HUDEP-2 (cell line): ENCODE data around the gene ZC3H10.
A peak's percentile ranks its signal among the peaks of the same experiment; 100 is the strongest.

Source experiments
- DNase-seq, 76 experiments: peaks; one replicate each; lab custom pipeline; 2025; ENCODE audit not compliant: unreplicated experiment in 76 of 76; lab: John Stamatoyannopoulos, UW

The ZC3H10 gene

GRCh38 chr12:56101045-56101444 lies 17.0 kb upstream of the ZC3H10 start:
- DNase-seq = no peak

DNA sequence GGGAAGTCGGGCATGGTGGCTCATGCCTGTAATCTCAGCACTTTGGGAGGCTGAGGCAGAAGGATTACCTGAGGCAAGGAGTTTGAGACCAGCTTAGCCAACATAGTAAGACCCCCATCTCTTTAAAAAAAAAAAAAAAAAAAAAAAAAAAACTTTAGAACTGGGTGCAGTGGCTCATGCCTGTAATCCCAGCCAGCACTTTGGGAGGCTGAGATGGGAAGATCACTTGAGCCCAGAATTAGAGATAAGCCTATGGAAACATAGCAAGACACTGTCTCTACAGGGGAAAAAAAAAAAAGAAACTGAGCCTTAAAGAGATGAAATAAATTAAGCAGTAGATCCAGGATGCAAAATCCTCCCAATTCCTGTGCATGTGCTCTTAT lies 15.4 kb upstream of the ZC3H10 start:
- DNase-seq = no peak

DNA sequence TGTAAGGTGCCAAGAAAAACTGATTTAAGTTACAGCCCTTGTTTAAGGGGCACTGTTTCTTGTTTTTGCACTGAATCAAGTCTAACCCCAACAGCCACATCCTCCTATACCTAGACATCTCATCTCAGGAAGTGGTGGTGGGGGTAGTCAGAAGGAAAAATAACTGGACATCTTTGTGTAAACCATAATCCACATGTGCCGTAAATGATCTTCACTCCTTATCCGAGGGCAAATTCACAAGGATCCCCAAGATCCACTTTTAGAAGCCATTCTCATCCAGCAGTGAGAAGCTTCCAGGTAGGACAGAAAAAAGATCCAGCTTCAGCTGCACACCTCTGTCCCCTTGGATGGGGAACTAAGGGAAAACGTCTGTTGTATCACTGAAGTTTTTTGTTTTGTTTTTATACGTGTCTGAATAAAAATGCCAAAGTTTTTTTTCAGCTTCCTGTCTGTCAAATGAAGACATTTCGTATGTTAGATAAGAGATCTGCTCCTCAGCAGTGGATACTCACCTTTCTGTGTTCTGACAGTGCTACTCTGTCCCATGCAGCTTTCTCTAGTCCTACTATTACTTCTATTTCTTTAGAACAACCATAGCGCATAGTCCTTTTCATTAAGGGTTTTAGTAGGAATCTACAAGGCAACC lies 14.9 kb upstream of the ZC3H10 start:
- DNase-seq = no peak

DNA sequence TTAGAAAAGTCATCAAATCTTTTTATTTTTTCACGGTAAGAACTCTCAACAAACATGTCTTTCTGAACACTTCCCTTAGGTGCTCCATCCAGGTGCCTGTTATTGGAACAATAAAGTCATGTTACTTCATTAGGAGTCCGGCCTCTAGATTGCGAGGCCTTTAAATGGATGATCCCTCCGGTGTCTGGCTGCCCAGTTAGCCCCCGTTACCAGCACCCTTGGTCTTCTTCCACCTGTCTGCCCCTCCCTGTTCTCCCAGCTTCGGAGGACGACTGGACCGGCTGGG lies 14.3 kb upstream of the ZC3H10 start:
- DNase-seq = peak in 1 of 76 experiments; percentile 55

GRCh38 chr12:56104109-56104814 lies 13.8 kb upstream of the ZC3H10 start, which contains the start of gene PA2G4:
TSS of gene PA2G4 (plus strand) at chr12:56104559. CDS start at chr12:56104738, 179 bp downstream.
- DNase-seq = peak in 75 of 76 experiments; percentile 57 to 99 (median 97)

- peak in 23 of 76 experiments; percentile 6 to 53 (median 21) for DNase-seq
These were observed 13.1 kb upstream of the ZC3H10 start for GRCh38 chr12:56104815-56105608.

GRCh38 chr12:56105609-56105902 lies 12.5 kb upstream of the ZC3H10 start:
- no peak for DNase-seq

- DNase-seq = peak in 29 of 76 experiments; percentile 11 to 70 (median 30)
These were observed 10.8 kb upstream of the ZC3H10 start for GRCh38 chr12:56107242-56107641.

GRCh38 chr12:56110571-56110970 lies 7.5 kb upstream of the ZC3H10 start:
- no peak for DNase-seq

- DNase-seq = no peak
These were observed 4.0 kb upstream of the ZC3H10 start for GRCh38 chr12:56114084-56114483.

GRCh38 chr12:56115329-56115728 lies 2.7 kb upstream of the ZC3H10 start:
- no peak for DNase-seq

- DNase-seq = peak in 74 of 76 experiments; percentile 21 to 92 (median 84)
These were observed 1.6 kb upstream of the ZC3H10 start, which contains the start of gene RPL41 for GRCh38 chr12:56116267-56117081. TSS of gene RPL41 (plus strand) at chr12:56116633.

- DNase-seq = peak in 3 of 76 experiments; percentile 7 to 48 (median 18)
These were observed 872 bp upstream of the ZC3H10 start for GRCh38 chr12:56117082-56117706.

DNA sequence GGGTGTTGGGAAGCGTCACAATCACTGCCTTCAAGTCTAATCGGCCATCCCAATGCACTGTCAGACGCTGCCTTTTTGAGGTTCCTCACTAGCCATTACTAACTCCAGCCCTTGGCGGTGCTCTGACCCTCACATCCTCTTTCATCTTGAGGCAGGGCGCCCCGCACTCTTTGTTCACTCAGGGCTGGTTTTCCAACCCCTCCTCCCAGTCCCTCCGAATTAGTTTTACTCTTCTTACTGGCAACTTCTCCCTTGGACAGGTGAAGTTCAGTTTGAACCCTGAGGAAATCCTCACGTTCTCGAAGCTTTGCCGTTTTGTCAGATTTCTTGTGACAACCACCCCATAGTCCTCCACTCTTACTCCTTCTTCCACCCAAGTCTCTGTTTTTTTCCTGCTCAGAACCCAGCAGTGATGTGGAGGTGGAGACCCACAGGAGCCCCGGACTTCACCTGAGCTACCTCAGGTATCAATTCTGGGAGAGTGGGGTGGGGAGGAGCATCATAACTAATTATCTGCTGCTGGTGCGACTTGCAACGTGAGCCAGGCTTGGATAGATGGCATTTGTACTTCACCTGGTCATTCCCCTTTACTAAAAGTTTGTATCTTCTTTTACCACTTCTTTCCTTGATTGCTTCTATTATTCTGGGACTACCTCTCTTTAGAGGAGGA lies 757 bp downstream of the ZC3H10 start:
- peak in 2 of 76 experiments; percentile 42 to 44 for DNase-seq

DNA sequence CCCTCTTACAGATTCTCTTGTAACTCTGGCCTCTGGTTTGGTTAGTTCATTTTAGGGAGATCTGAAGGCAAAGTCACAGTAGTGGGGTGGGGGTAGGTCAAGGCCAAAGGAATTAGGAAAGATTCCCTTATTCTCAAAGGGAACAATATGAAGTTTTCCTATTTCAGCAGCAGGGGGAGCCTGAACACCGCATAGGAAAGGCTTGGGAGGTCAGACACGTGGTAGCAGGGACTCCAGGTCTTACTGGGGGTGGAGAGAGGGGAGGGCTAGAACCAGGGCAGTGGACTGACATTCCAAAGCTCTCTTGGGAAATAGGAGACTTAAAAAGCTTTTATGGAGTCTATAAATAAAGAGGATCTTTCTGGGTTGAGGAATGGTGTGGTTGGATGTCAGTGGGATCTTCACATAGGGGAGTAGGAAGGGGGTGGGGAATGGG lies 1.3 kb downstream of the ZC3H10 start:
- DNase-seq = peak in 72 of 76 experiments; percentile 8 to 83 (median 52)

- DNase-seq = no peak
These were observed 2.2 kb downstream of the ZC3H10 start for GRCh38 chr12:56120158-56120846.

GRCh38 chr12:56121204-56121870 lies 3.3 kb downstream of the ZC3H10 start:
- no peak for DNase-seq

GRCh38 chr12:56122637-56123036 lies 4.6 kb downstream of the ZC3H10 start:
- DNase-seq = no peak

GRCh38 chr12:56124133-56124532 lies 6.1 kb downstream of the ZC3H10 start:
- DNase-seq = no peak
